Measurements from ENCODE around the gene NR2C1.

Gene NR2C1

GRCh38 chr12:95066091-95066855 lies 7.1 kb downstream of the NR2C1 start:
- FAIRE-seq (no peak), DNase-seq (ENCODE audit: insufficient read length, low spot score) (no peak)
- no peak for TF ChIP-seq POLR2A (IDR thresholded peaks at IDR 0.05; ENCODE audit: low read depth, low read length)

- FAIRE-seq (no peak), DNase-seq (ENCODE audit: insufficient read length, low spot score) (no peak)
- TF ChIP-seq POLR2A (IDR thresholded peaks at IDR 0.05; ENCODE audit: low read depth, low read length): no peak
Observed at GRCh38 chr12:95060951-95061350, 12.5 kb downstream of the NR2C1 start.

GRCh38 chr12:95059984-95060383 lies 13.4 kb downstream of the NR2C1 start:
- DNase-seq (ENCODE audit: insufficient read length, low spot score): no peak
- no peak for FAIRE-seq
- TF ChIP-seq POLR2A (IDR thresholded peaks at IDR 0.05; ENCODE audit: low read depth, low read length): no peak

- DNase-seq (ENCODE audit: insufficient read length, low spot score) (no peak), FAIRE-seq (no peak)
- TF ChIP-seq POLR2A (IDR thresholded peaks at IDR 0.05; ENCODE audit: low read depth, low read length): no peak
Observed at GRCh38 chr12:95057424-95057823, 16.0 kb downstream of the NR2C1 start.

GRCh38 chr12:95055057-95055456 lies 18.4 kb downstream of the NR2C1 start:
- FAIRE-seq (no peak), DNase-seq (ENCODE audit: insufficient read length, low spot score) (no peak)
- no peak for TF ChIP-seq POLR2A (IDR thresholded peaks at IDR 0.05; ENCODE audit: low read depth, low read length)

GRCh38 chr12:95054206-95054605 lies 19.2 kb downstream of the NR2C1 start:
- FAIRE-seq: no peak

GRCh38 chr12:95051241-95051640 lies 22.2 kb downstream of the NR2C1 start:
- no peak for TF ChIP-seq POLR2A (IDR thresholded peaks at IDR 0.05; ENCODE audit: low read depth, low read length)
- no peak for FAIRE-seq
- DNase-seq (ENCODE audit: insufficient read length, low spot score): no peak

More at GRCh38 chr12:95054206-95054605, 19.2 kb downstream of the NR2C1 start:
- no peak for TF ChIP-seq POLR2A (IDR thresholded peaks at IDR 0.05; ENCODE audit: low read depth, low read length)
- no peak for DNase-seq (ENCODE audit: insufficient read length, low spot score)

GRCh38 chr12:95037906-95038305 lies 35.5 kb downstream of the NR2C1 start:
- TF ChIP-seq POLR2A (IDR thresholded peaks at IDR 0.05; ENCODE audit: low read depth, low read length): no peak
- FAIRE-seq: no peak
- DNase-seq (ENCODE audit: insufficient read length, low spot score): no peak

GRCh38 chr12:95034750-95035149 lies 38.7 kb downstream of the NR2C1 start:
- TF ChIP-seq POLR2A (IDR thresholded peaks at IDR 0.05; ENCODE audit: low read depth, low read length): no peak
- no peak for FAIRE-seq
- DNase-seq (ENCODE audit: insufficient read length, low spot score): no peak

- no peak for TF ChIP-seq POLR2A (IDR thresholded peaks at IDR 0.05; ENCODE audit: low read depth, low read length)
- FAIRE-seq (no peak), DNase-seq (ENCODE audit: insufficient read length, low spot score) (no peak)
Observed at GRCh38 chr12:95022477-95022876, 50.9 kb downstream of the NR2C1 start.

- no peak for FAIRE-seq
- TF ChIP-seq POLR2A (IDR thresholded peaks at IDR 0.05; ENCODE audit: low read depth, low read length): no peak
- DNase-seq (ENCODE audit: insufficient read length, low spot score): no peak
Observed at GRCh38 chr12:95017482-95017881, 55.9 kb downstream of the NR2C1 start.

GRCh38 chr12:95016120-95016519 lies 57.3 kb downstream of the NR2C1 start:
- DNase-seq (ENCODE audit: insufficient read length, low spot score) (no peak), FAIRE-seq (no peak)
- no peak for TF ChIP-seq POLR2A (IDR thresholded peaks at IDR 0.05; ENCODE audit: low read depth, low read length)

- DNase-seq (ENCODE audit: insufficient read length, low spot score): no peak
- TF ChIP-seq POLR2A (IDR thresholded peaks at IDR 0.05; ENCODE audit: low read depth, low read length): no peak
- no peak for FAIRE-seq
Observed at GRCh38 chr12:95014554-95014953, 58.9 kb downstream of the NR2C1 start.

GRCh38 chr12:95006206-95006605 lies 67.2 kb downstream of the NR2C1 start:
- FAIRE-seq: no peak
- no peak for TF ChIP-seq POLR2A (IDR thresholded peaks at IDR 0.05; ENCODE audit: low read depth, low read length)

GRCh38 chr12:95004610-95005009 lies 68.8 kb downstream of the NR2C1 start:
- FAIRE-seq: no peak
- no peak for TF ChIP-seq POLR2A (IDR thresholded peaks at IDR 0.05; ENCODE audit: low read depth, low read length)
- no peak for DNase-seq (ENCODE audit: insufficient read length, low spot score)

More at GRCh38 chr12:95006206-95006605, 67.2 kb downstream of the NR2C1 start:
- no peak for DNase-seq (ENCODE audit: insufficient read length, low spot score)
